ENCODE data around the gene EZR. TPM values are rescaled to one million over a fixed set of nuclear protein-coding genes. Genes with fewer than 3 reads are reported as not detected.

Gene EZR
- total RNA-seq, 1 experiment from 2014 or later: 1,402 TPM

- TF ChIP-seq TCF7L2 (IDR thresholded peaks at IDR 0.05; ENCODE audit: borderline replicate concordance, extremely low read depth, insufficient read depth, insufficient read length): no peak
- no peak for TF ChIP-seq ZBTB33 (IDR thresholded peaks at IDR 0.05; ENCODE audit: extremely low read depth, insufficient replicate concordance, low read length)
- TF ChIP-seq EZH2 (IDR thresholded peaks at IDR 0.05): no peak
- no peak for TF ChIP-seq POLR2AphosphoS5 (IDR thresholded peaks at IDR 0.05; ENCODE audit: low read depth, low read length)
- TF ChIP-seq EGR1 (IDR thresholded peaks at IDR 0.05; ENCODE audit: low read depth): no peak
These were observed 42.7 kb upstream of the EZR start (continued) for GRCh38 chr6:158861686-158862381.

- RAD21 ChIA-PET (ENCODE audit: low non-redundant PET in 1 of 2, low total read pairs in 2 of 2, uncharacterized antibody in 2 of 2, unreplicated experiment in 2 of 2): interaction anchor here in 1 of 2 experiments (0.6 kb wide), 1 partner anchor 102 kb away, joined by 3 read pairs; no protein-coding TSS in a partner anchor
- TF ChIP-seq ZFX (IDR thresholded peaks at IDR 0.05) (0 out of 2 replicates have a peak, but pooled peaks have one; percentile 23), MAX (IDR thresholded peaks at IDR 0.05) (no peak)
- H3K9me3 ChIP-seq (ENCODE audit: control insufficient read depth in 1 of 2, insufficient read depth in 1 of 2, low read depth in 1 of 2, low read length in 2 of 2): no peaks in the 10 kb centered on the region
- no peak for ATAC-seq
- DNase-seq (ENCODE audit: low read depth, low spot score): no peak
- no peak overlapping the region for H2AFZ ChIP-seq (ENCODE audit: low read depth, low read length, poor library complexity, severe bottlenecking)
- H3K27ac ChIP-seq (ENCODE audit: low read depth, low read length): no peak overlapping the region
- H3K27me3 ChIP-seq (ENCODE audit: insufficient read depth, low read length): no peaks in the 10 kb centered on the region
- intact Hi-C loops (cut with micrococcal nuclease): loop anchor here (1.0 kb wide), 1 partner anchor 68 kb away; no protein-coding TSS in a partner anchor
- H3K36me3 ChIP-seq (ENCODE audit: control insufficient read depth in 1 of 2, insufficient read depth in 2 of 2, low read length in 2 of 2): no peaks in the 10 kb centered on the region
- no peaks in the 10 kb centered on the region for H4K20me1 ChIP-seq (ENCODE audit: insufficient read depth)
- BruUV-seq (replicated peaks): no TSS peak
- peaks cover 10% of the 10 kb centered on the region; the same call in 1 of the 2 replicates for H3K79me2 ChIP-seq (ENCODE audit: insufficient read depth, low read length)
- H3K9me2 ChIP-seq (ENCODE audit: insufficient read depth): no peaks in the 10 kb centered on the region
- CTCF ChIA-PET: no interaction called here
- peaks cover 62 to 89% of the 10 kb centered on the region in 2 experiments for H3K4me1 ChIP-seq (ENCODE audit: control insufficient read depth in 1 of 2, insufficient read depth in 2 of 2, low read length in 2 of 2)
- H3K9ac ChIP-seq (ENCODE audit: low read length): no peak overlapping the region
- no peak overlapping the region for H3K4me2 ChIP-seq (ENCODE audit: low read length)
- POLR2A ChIA-PET: interaction anchor here (3.6 kb wide), 1 partner anchor 9 kb away, joined by 20 read pairs; no protein-coding TSS in a partner anchor
- no peak overlapping the region for H3K4me3 ChIP-seq (replicated peaks in 1 of 2; ENCODE audit: low read depth in 1 of 2, low read length in 2 of 2)
These were observed 41.2 kb upstream of the EZR start for GRCh38 chr6:158860279-158860865.

Data from HCT116 (cell line).